GM19324 (cell line): ENCODE data around the gene ZNF662.

Source experiments
- ATAC-seq: cut with Tn5 transposase; IDR thresholded peaks from one replicate; pipeline ENCODE4 v1.9.1; 2021; ENCODE audit warnings: mild to moderate bottlenecking, moderate library complexity; ENCODE audit not compliant: unreplicated experiment, low FRiP score

ZNF662 gene

DNA sequence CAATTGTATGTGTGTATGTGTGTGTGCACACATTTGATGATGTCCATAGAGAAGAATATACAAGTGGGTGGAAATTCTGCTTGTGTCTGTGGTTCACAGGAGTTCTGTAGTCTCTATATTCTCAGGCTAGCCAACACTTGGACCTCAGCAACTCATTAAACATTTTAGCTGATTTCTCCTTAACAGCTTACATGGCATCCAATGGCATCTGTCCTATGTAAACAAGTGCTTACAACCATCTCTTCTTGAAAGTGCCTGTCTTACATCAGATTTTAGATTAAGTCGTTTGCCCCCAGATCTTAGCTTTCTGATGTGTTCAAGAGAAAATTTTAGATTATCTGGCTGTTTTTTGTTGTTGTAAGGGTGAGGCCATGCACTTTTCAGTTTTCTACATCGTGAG is 29.0 kb downstream of the ZNF662 start:
- ATAC-seq: no peak

DNA sequence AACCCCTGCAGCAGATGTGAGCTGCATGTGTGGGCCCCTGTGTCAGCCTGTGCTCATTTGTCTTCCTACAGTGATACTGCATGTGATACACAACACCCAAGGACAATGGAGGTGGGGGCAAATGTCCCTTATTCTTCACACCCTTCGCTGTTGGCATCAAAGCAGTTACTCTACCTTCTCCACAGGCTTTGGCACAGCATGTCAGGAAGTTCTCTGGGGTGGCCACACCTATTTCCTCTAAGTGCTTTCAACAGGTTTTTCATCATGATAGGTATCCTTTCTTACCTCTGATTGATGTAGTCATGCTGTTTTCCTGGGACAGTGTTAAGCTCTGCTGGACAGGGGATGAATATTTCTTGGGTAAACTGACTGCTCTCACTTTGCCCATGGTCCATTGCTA is 29.5 kb downstream of the ZNF662 start:
- no peak for ATAC-seq

DNA sequence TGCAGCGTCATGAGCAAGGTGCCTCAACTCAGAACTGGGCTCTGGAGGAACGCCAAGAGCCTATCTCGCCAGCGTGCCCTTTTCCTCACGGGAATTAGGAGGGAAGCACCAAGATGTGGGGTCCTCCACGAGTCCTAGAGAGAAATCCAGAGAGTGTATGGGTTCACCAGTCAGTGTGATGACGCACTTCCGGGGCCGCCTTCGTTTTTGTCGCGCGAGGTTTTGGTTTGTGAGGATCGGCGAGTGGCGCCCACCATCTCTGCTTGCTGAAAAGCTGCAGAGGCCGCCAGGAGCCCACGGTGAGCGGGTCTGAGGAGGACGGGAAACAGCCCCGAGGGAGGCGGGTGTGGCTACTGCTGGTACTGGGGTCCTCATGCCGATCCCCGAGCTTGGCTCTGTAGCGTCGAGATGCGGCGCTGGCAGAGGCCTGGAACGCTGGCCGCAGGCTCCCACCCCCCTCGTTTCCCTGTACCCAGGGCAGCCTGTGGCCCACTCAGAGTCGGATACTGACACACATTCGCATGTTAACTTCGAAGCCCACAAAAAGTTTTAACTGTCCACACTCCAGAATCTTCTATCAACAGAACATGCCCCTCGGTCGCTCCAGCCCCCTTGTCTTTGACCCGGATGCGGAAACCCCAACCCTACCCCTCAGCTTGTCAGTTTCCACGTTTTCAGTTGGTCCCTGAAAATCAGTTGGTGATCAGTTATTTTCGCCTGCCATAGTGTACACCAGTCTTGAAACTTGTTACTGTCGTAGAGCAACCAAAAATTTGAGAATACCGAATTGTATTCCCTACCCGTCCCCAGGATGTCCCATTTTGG is 30.4 kb downstream of the ZNF662 start:
- no peak for ATAC-seq

DNA sequence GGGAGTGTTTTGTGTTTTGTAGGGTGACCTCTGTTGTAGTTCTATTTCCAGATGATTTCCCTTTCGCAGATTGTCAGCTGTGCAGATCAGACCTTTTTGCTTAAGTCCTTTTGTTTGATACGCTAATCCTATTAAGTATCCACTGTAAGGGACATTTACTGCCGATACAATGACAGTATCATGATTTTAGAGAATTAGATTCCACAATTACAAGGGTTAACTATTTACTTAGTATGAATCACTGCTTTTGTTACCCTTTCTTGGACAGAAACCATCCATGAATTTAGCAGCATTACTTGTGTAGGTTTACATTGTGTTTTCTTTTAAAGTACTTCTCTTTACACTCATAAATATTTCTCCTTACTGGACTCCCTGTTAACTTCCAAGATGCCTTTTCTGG is 31.4 kb downstream of the ZNF662 start:
- no peak for ATAC-seq

DNA sequence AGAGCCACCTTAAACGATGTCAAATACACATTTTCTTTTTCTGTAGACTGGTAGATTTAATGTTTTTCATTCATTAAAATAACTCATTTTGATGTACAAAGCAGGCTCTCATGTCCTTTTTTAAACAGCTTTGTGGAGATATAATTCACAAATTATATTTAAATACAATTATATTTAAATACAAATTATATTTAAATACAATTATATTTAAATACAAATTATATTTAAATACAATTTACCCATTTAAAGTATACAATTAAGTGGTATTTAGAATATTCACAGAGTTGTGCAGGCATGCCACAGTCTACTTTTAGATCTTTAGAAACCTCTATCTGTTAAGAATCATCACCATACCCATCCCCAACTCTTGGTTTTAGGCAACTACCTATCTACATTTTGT is 36.8 kb downstream of the ZNF662 start:
- no peak for ATAC-seq

DNA sequence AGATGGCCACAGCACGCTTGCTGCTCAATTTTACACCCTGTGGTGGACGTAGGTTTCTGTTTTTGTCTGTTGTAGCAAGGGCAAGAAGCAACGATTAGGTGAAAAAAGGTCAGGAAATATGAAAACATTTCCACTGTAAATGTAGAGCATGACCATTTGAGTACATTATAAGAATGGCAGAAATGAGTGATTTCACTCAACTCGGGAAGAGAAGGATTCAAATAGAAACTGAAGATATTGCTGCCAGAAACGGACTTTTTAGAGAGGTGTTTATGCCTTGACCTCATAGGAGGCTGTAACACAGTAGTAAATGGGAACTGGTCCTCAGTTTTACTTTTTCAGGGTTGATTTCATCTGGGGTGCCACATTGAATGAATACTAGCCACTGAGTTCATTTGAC is 40.1 kb downstream of the ZNF662 start:
- no peak for ATAC-seq

DNA sequence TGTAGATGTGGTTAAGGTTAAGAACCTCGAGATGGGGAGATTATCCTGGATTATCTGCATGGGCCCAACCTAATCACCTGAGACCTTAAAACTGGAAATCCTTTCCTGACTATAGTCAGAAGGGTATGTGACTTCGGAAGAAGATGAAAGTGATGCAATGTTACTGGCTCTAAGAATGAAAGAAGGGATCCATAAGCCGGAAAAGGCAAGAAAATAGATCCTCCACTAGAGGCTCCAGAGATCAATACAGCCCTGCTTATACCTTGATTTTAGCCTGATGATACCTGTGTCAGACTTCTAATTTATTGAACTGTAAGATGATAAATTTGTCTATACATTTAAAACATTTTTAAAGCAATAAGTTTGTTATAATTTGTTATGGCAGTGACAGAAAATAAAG is 51.6 kb downstream of the ZNF662 start:
- ATAC-seq: no peak

DNA sequence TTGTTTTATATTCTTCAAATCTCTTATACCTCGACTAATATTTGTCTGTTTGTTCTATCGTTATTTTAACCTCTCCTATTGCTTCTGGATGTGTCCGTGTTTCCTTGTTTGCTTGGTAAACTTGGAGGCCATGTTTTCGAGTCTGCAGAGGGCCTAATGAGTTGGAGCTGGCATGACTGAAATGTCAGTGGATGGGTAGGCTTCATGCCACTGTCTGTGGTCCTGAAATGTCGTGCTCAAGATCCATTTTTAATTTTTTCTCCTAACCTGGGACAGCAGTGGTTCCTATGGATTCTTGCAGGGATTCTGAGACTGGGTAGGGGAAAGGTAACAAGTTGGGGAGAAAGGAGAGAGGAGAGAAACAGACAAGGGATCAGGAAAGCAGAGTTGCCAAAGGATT is 54.3 kb downstream of the ZNF662 start:
- no peak for ATAC-seq

DNA sequence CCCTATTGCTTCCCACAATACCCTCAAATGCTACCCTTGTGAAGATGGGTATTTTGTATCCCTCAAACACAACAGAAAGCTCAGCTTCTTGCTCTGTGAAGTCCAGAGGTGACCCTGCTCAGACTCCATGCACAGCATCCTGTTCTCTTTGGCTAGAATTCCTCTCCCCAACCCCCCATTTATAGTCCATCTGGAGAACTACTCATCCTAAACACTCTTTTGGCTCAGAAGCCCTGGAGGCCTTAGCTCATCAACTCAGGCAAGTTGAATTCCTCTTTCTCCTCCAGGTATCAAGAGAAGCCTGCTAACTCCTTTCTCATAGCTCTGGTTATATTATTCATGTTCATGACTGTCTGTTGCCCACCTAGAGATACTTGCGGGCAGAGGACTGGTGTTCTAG is 54.8 kb downstream of the ZNF662 start:
- no peak for ATAC-seq

DNA sequence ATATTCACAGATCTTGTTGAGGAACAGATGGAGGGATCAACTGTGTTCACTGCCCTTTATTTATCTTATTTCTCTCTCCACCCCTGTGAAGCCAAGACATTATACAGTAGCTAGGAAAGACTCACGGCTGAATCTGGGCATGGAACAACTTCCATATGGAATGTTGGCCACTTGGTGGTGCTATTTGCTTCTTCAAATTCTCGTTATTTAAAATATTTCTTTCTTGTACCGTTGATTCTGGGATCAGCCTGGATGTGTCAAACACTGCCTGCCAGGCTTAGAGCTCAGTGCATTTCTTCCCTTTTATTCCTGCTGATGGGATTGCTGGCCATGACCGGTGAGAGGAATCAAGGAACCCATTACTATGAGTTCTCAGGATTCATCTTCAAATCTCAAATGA is 55.7 kb downstream of the ZNF662 start:
- no peak for ATAC-seq

DNA sequence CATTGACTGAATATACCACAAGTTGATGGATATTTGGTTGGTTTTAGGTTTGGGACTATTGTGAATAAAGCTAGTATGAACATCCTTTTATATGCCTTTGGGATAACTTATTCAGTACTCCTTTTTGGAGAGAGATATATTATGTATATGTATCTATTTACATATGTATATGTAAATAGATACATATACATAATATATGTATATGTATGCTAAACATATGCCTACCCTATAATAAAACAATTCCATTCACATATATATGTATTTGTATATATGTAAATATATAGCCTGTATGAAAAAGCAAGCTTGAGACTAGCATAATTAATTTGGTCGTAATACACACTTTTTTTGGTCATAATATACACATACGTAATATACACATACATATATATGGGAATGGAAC is 57.3 kb downstream of the ZNF662 start:
- no peak for ATAC-seq

DNA sequence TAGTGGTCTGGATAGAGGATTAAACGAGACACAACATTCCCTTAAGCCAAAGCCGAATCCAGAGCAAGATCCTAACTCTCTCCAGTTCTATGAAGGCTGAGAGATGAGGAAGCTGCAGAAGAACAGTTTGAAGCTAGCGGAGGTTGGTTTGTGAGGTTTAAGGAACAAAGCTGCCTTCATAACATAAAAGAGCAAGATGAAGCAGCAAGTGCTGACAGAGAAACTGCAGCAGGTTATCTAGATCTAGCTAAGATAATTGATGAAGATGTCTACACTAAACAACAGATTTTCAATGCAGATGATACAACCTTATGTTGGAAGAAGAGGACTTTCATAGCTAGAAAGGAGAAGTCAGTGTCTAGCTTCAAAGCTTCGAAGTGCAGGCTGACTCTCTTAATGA is 58.3 kb downstream of the ZNF662 start:
- ATAC-seq: no peak
